ENCODE data around the gene ATRNL1. TPM values are rescaled to one million over a fixed set of nuclear protein-coding genes. Genes with fewer than 3 reads are reported as not detected.

ATRNL1 gene
- total and polyA plus RNA-seq, 2 of the 8 experiments (the other 6 are each of a cell fraction or from before 2014, with no cell fraction given) = 5.1 to 17.6 TPM

GRCh38 chr10:115422624-115423023 lies 329.5 kb downstream of the ATRNL1 start:
- H4K8ac ChIP-seq (ENCODE audit: extremely low read depth, insufficient read depth, low read length) = no peak overlapping the region
- no peak overlapping the region for H2BK5ac ChIP-seq (ENCODE audit: low read depth, low read length)
- FAIRE-seq (no peak), DNase-seq (ENCODE audit: low read depth in 1 of 2, low spot score in 2 of 2) (no peak)
- H3K4me3 ChIP-seq (ENCODE audit: extremely low read depth in 1 of 4, insufficient read depth in 2 of 4, low read depth in 3 of 4, low read length in 4 of 4) = no peak overlapping the region
- H3K79me1 ChIP-seq (ENCODE audit: low read depth, low read length) = no peaks in the 10 kb centered on the region
- no peaks in the 10 kb centered on the region for H4K20me1 ChIP-seq (replicated peaks in 1 of 2; ENCODE audit: control insufficient read depth in 1 of 2, insufficient read depth in 2 of 2, low read length in 2 of 2)
- H3K23ac ChIP-seq (ENCODE audit: insufficient read length) = no peak overlapping the region
- no peak overlapping the region for H2AFZ ChIP-seq (ENCODE audit: low read length)
- H3K36me3 ChIP-seq (ENCODE audit: control insufficient read depth in 2 of 4, insufficient read depth in 4 of 4, low read length in 3 of 4) = no peaks in the 10 kb centered on the region
- no peak overlapping the region for H2AK5ac ChIP-seq (ENCODE audit: low read depth, low read length)
- H3K4ac ChIP-seq (replicated peaks; ENCODE audit: insufficient read length, low read depth, low read length) = no peak overlapping the region
- no peak overlapping the region for H3K18ac ChIP-seq (ENCODE audit: extremely low read depth, low read length)
- no peak overlapping the region for H2BK15ac ChIP-seq (ENCODE audit: low read length)
- no peaks in the 10 kb centered on the region for H3K4me1 ChIP-seq (replicated peaks in 1 of 4; ENCODE audit: control insufficient read depth in 3 of 4, insufficient read depth in 4 of 4, low read length in 3 of 4)
- H3K27ac ChIP-seq (ENCODE audit: low read depth, low read length) = no peak overlapping the region
- H2BK20ac ChIP-seq (ENCODE audit: low read length) = no peak overlapping the region
- H4K5ac ChIP-seq (ENCODE audit: insufficient read length, low read depth, low read length) = no peak overlapping the region
- no peaks in the 10 kb centered on the region for H3K9me3 ChIP-seq (ENCODE audit: insufficient read depth in 2 of 2, low read depth in 1 of 2, low read length in 1 of 2)
- no peaks in the 10 kb centered on the region for H3K79me2 ChIP-seq (ENCODE audit: control insufficient read depth in 1 of 2, insufficient read depth in 2 of 2, low read length in 2 of 2)
- H2BK120ac ChIP-seq (replicated peaks; ENCODE audit: low read depth, low read length) = no peak overlapping the region
- H3K56ac ChIP-seq (replicated peaks; ENCODE audit: insufficient read length, low read depth, low read length) = no peak overlapping the region
- no peak overlapping the region for H3K14ac ChIP-seq (ENCODE audit: insufficient read length)
- H3K23me2 ChIP-seq (ENCODE audit: low read depth, low read length) = no peaks in the 10 kb centered on the region
- 89% methylated on average over 1 of the region's 1 CpG; no CpG with 5 or more reads in 1 of the 2 experiments for WGBS, 2 experiments (ENCODE audit: extremely low coverage in 1 of 2, insufficient coverage in 1 of 2, insufficient read length in 1 of 2, insufficient replicate concordance in 2 of 2, low coverage in 1 of 2, low lambda C conversion rate in 2 of 2, missing lambda C conversion rate in 1 of 2)
- H3K9ac ChIP-seq (replicated peaks in 1 of 4; ENCODE audit: extremely low read depth in 1 of 4, low read depth in 3 of 4, low read length in 3 of 4) = no peak overlapping the region
- ChIA-PET CTCF (ENCODE audit: partially characterized antibody) (interaction anchor here (0.7 to 2.1 kb wide), 4 partner anchors 9 to 1021 kb away, joined by 3 to 5 read pairs (median 4); no protein-coding TSS in a partner anchor), POLR2A (ENCODE audit: partially characterized antibody) (no interaction called here)
- no peak overlapping the region for H2BK12ac ChIP-seq (ENCODE audit: low read depth, low read length)
- no peak overlapping the region for H4K91ac ChIP-seq (replicated peaks; ENCODE audit: insufficient read length, low read length)
- no peak overlapping the region for H3K4me2 ChIP-seq (ENCODE audit: insufficient read depth in 1 of 2, low read depth in 2 of 2, low read length in 2 of 2)
- H3K27me3 ChIP-seq (replicated peaks in 1 of 4; ENCODE audit: control insufficient read depth in 3 of 4, extremely low read depth in 1 of 4, insufficient read depth in 3 of 4, low read length in 3 of 4) = no peaks in the 10 kb centered on the region
- no peak for TF ChIP-seq E2F6 (IDR thresholded peaks at IDR 0.05)
- no peak for TF ChIP-seq HDAC6 (IDR thresholded peaks at IDR 0.05; ENCODE audit: low read depth, low read length)
- TF ChIP-seq BACH1 (IDR thresholded peaks at IDR 0.05; ENCODE audit: low read length) = no peak
- no peak for TF ChIP-seq CBX5 (IDR thresholded peaks at IDR 0.05; ENCODE audit: low read depth, low read length)
- no peak for TF ChIP-seq SP4 (IDR thresholded peaks at IDR 0.05; ENCODE audit: low read length)
- no peak for TF ChIP-seq MAFK (IDR thresholded peaks at IDR 0.05; ENCODE audit: low read depth, low read length)
- no peak for TF ChIP-seq KDM1A (IDR thresholded peaks at IDR 0.05; ENCODE audit: borderline replicate concordance, low read length)
- TF ChIP-seq JUND (IDR thresholded peaks at IDR 0.05; ENCODE audit: low read length) = no peak
- TF ChIP-seq TBP (IDR thresholded peaks at IDR 0.05; ENCODE audit: low read depth, low read length) = no peak
- TF ChIP-seq RXRA (IDR thresholded peaks at IDR 0.05; ENCODE audit: insufficient read depth, low read depth, low read length) = no peak
- no peak for TF ChIP-seq CHD1 (IDR thresholded peaks at IDR 0.05; ENCODE audit: low read depth, low read length)
- TF ChIP-seq ASH2L (IDR thresholded peaks at IDR 0.05; ENCODE audit: low read length) = no peak
- no peak for TF ChIP-seq FOSL1 (IDR thresholded peaks at IDR 0.05; ENCODE audit: insufficient read depth, low read depth, low read length)
- no peak for TF ChIP-seq EGR1 (IDR thresholded peaks at IDR 0.05; ENCODE audit: borderline replicate concordance, low read depth, low read length)
- no peak for TF ChIP-seq POU5F1 (IDR thresholded peaks at IDR 0.05; ENCODE audit: low read depth, low read length)
- TF ChIP-seq KDM4A (IDR thresholded peaks at IDR 0.05; ENCODE audit: low read depth, low read length, severe bottlenecking) = no peak

Data from H1 (cell line).